ENCODE results near the gene KRTAP4-12.
"Not testable (repeated sequence)": the region's sequence is repeated elsewhere in the genome, so short reads cannot be mapped to it uniquely, and the experiment has no call there.

The KRTAP4-12 gene

GRCh38 chr17:41123991-41124371 lies at the start of gene KRTAP4-12:
Gene KRTAP4-12, minus strand, starts transcription at chr17:41124182. Its CDS starts 60 bp downstream, at chr17:41124122.
- not testable (repeated sequence) for DNase-seq

GRCh38 chr17:41171886-41172285 lies 47.9 kb upstream of the KRTAP4-12 start:
- DNase-seq: no peak

- DNase-seq: no peak
Measured at GRCh38 chr17:41168121-41168520, 44.1 kb upstream of the KRTAP4-12 start, which contains the start of gene KRTAP4-3. Gene KRTAP4-3, minus strand, starts transcription at chr17:41168221. Its CDS starts 49 bp downstream, at chr17:41168172.

GRCh38 chr17:41167561-41167960 lies 43.6 kb upstream of the KRTAP4-12 start:
- DNase-seq: no peak

GRCh38 chr17:41163828-41164227 lies 39.8 kb upstream of the KRTAP4-12 start:
- no peak for DNase-seq

- no peak for DNase-seq
Measured at GRCh38 chr17:41160648-41161047, 36.7 kb upstream of the KRTAP4-12 start, which contains the start of gene KRTAP4-4. Gene KRTAP4-4, minus strand, starts transcription at chr17:41160748. Its CDS starts 57 bp downstream, at chr17:41160691.

GRCh38 chr17:41160190-41160589 lies 36.2 kb upstream of the KRTAP4-12 start:
- DNase-seq: not testable (repeated sequence)

GRCh38 chr17:41153856-41154255 lies 29.9 kb upstream of the KRTAP4-12 start:
- DNase-seq: no peak

- no peak for DNase-seq
Measured at GRCh38 chr17:41151525-41151924, 27.5 kb upstream of the KRTAP4-12 start.

GRCh38 chr17:41150026-41150425 lies 26.0 kb upstream of the KRTAP4-12 start:
- no peak for DNase-seq

GRCh38 chr17:41149652-41149985 lies 25.6 kb upstream of the KRTAP4-12 start, which contains the start of gene KRTAP4-5:
Gene KRTAP4-5, minus strand, starts transcription at chr17:41149825. Its CDS starts 58 bp downstream, at chr17:41149767.
- DNase-seq: no peak

- not testable (repeated sequence) for DNase-seq
Measured at GRCh38 chr17:41148971-41149651, 25.1 kb upstream of the KRTAP4-12 start.

- DNase-seq: no peak
Measured at GRCh38 chr17:41147531-41148204, 23.7 kb upstream of the KRTAP4-12 start.

- no peak for DNase-seq
Measured at GRCh38 chr17:41145261-41145660, 21.3 kb upstream of the KRTAP4-12 start.

GRCh38 chr17:41144846-41145245 lies 20.9 kb upstream of the KRTAP4-12 start:
- DNase-seq: no peak

GRCh38 chr17:41141361-41141760 lies 17.4 kb upstream of the KRTAP4-12 start:
- no peak for DNase-seq

- DNase-seq: no peak
Measured at GRCh38 chr17:41140360-41141131, 16.6 kb upstream of the KRTAP4-12 start, which contains the start of gene KRTAP4-6. Gene KRTAP4-6, minus strand, starts transcription at chr17:41140544. Its CDS starts 57 bp downstream, at chr17:41140487.

GRCh38 chr17:41139865-41140264 lies 15.9 kb upstream of the KRTAP4-12 start:
- DNase-seq: not testable (repeated sequence)

- DNase-seq: no peak
Measured at GRCh38 chr17:41133880-41134735, 10.1 kb upstream of the KRTAP4-12 start.

- no peak for DNase-seq
Measured at GRCh38 chr17:41131979-41132378, 8.0 kb upstream of the KRTAP4-12 start.

GRCh38 chr17:41127371-41127770 lies 3.4 kb upstream of the KRTAP4-12 start:
- DNase-seq: no peak

- DNase-seq: no peak
Measured at GRCh38 chr17:41126412-41126811, 2.4 kb upstream of the KRTAP4-12 start.
